ENCODE measurements around the gene PERP.
A peak's percentile ranks its signal among the peaks of the same experiment; 100 is the strongest.

GRCh38 chr6:138109042-138109997 lies 2.1 kb upstream of the PERP start:
- peak; percentile 92 to 99 (median 93) for TF ChIP-seq CTCF (IDR thresholded peaks at IDR 0.05 in 2 of 3, conservative IDR thresholded peaks at IDR 0.05 in 1 of 3; ENCODE audit: borderline replicate concordance in 1 of 3, insufficient read depth in 1 of 3, low read depth in 2 of 3, low read length in 2 of 3)
- no peak for TF ChIP-seq EGR1 (IDR thresholded peaks at IDR 0.05; ENCODE audit: low read depth)
- no peak for TF ChIP-seq POLR2A (IDR thresholded peaks at IDR 0.05; ENCODE audit: borderline replicate concordance, extremely low read depth, insufficient read depth, insufficient read length)
- TF ChIP-seq ZFX (IDR thresholded peaks at IDR 0.05), result no peak
- TF ChIP-seq FOSL1 (IDR thresholded peaks at IDR 0.05; ENCODE audit: low read depth), result no peak
- no peak for TF ChIP-seq ZBTB33 (IDR thresholded peaks at IDR 0.05; ENCODE audit: extremely low read depth, insufficient replicate concordance, low read length)
- TF ChIP-seq EZH2 (IDR thresholded peaks at IDR 0.05), result no peak
- TF ChIP-seq JUND (IDR thresholded peaks at IDR 0.05), result no peak
- no peak for TF ChIP-seq POLR2AphosphoS5 (IDR thresholded peaks at IDR 0.05; ENCODE audit: low read depth, low read length)
- no peak for TF ChIP-seq REST (IDR thresholded peaks at IDR 0.05; ENCODE audit: low read depth)

All from HCT116 (cell line).